ENCODE measurements around the gene STK11. TPM values are rescaled to one million over a fixed set of nuclear protein-coding genes. Genes with fewer than 3 reads are reported as not detected.
A peak's percentile ranks its signal among the peaks of the same experiment; 100 is the strongest.

STK11 gene
- total RNA-seq, 2 donors from 2014 or later: 60.2 to 70.0 TPM

- H3K27ac ChIP-seq: peak overlapping the region in 1 of 2 donors; percentile 99
- ATAC-seq (ENCODE audit: insufficient number of reproducible peaks, low FRiP score, low read depth): no peak
- H3K27me3 ChIP-seq (replicated peaks; ENCODE audit: insufficient read depth): no peaks in the 10 kb centered on the region
- H3K36me3 ChIP-seq: peaks cover 38% of the 10 kb centered on the region
- peaks cover 52 to 77% of the 10 kb centered on the region in 2 donors for H3K4me1 ChIP-seq (ENCODE audit: control insufficient read depth in 1 of 2, low read depth in 2 of 2)
- no peak for DNase-seq (ENCODE audit: low spot score)
- H3K4me3 ChIP-seq: no peak overlapping the region
- no peaks in the 10 kb centered on the region for H3K9me3 ChIP-seq
- TF ChIP-seq CTCF (IDR thresholded peaks at IDR 0.05): no peak
Observed at GRCh38 chr19:1272423-1273262, 67.1 kb downstream of the STK11 start.

GRCh38 chr19:1273263-1274041 lies 67.9 kb downstream of the STK11 start:
- TF ChIP-seq CTCF (IDR thresholded peaks at IDR 0.05): no peak
- ATAC-seq (ENCODE audit: insufficient number of reproducible peaks, low FRiP score, low read depth): no peak
- Histone ChIP-seq H3K4me1 (ENCODE audit: control insufficient read depth in 1 of 2, low read depth in 2 of 2) (peaks cover 45 to 69% of the 10 kb centered on the region in 2 donors), H3K4me3 (no peak overlapping the region), H3K27me3 (replicated peaks; ENCODE audit: insufficient read depth) (no peaks in the 10 kb centered on the region), H3K27ac (peak overlapping the region in 1 of 2 donors; percentile 99), H3K36me3 (peaks cover 38% of the 10 kb centered on the region), H3K9me3 (no peaks in the 10 kb centered on the region)
- DNase-seq (ENCODE audit: low spot score): no peak

- no peak for TF ChIP-seq CTCF (IDR thresholded peaks at IDR 0.05)
- Histone ChIP-seq H3K27me3 (replicated peaks; ENCODE audit: insufficient read depth) (no peaks in the 10 kb centered on the region), H3K9me3 (no peaks in the 10 kb centered on the region), H3K4me1 (ENCODE audit: control insufficient read depth in 1 of 2, low read depth in 2 of 2) (peaks cover 41 to 65% of the 10 kb centered on the region in 2 donors), H3K27ac (peak overlapping the region; percentile 93 to 99), H3K4me3 (peak overlapping the region; percentile 82), H3K36me3 (peaks cover 45% of the 10 kb centered on the region)
- DNase-seq (ENCODE audit: low spot score) (no peak), ATAC-seq (ENCODE audit: insufficient number of reproducible peaks, low FRiP score, low read depth) (no peak)
Observed at GRCh38 chr19:1274081-1274851, 68.7 kb downstream of the STK11 start.

- peaks cover 41 to 65% of the 10 kb centered on the region in 2 donors for H3K4me1 ChIP-seq (ENCODE audit: control insufficient read depth in 1 of 2, low read depth in 2 of 2)
- no peaks in the 10 kb centered on the region for H3K27me3 ChIP-seq (replicated peaks; ENCODE audit: insufficient read depth)
- H3K27ac ChIP-seq: peak overlapping the region; percentile 93 to 98
- no peak for ATAC-seq (ENCODE audit: insufficient number of reproducible peaks, low FRiP score, low read depth)
- no peak for TF ChIP-seq CTCF (IDR thresholded peaks at IDR 0.05)
- peaks cover 46% of the 10 kb centered on the region for H3K36me3 ChIP-seq
- no peak for DNase-seq (ENCODE audit: low spot score)
- H3K4me3 ChIP-seq: peak overlapping the region; percentile 82
- no peaks in the 10 kb centered on the region for H3K9me3 ChIP-seq
Observed at GRCh38 chr19:1274852-1275259, 69.3 kb downstream of the STK11 start.
